HG03095 (cell line): ENCODE results near the gene P2RY6.

Experiments used
- ATAC-seq: cut with Tn5 transposase; IDR thresholded peaks from one replicate; pipeline ENCODE4 v1.9.1; 2021; ENCODE audit warnings: moderate library complexity; ENCODE audit not compliant: unreplicated experiment

The P2RY6 gene

GRCh38 chr11:73331138-73331916 lies 59.2 kb downstream of the P2RY6 start:
- no peak for ATAC-seq

DNA sequence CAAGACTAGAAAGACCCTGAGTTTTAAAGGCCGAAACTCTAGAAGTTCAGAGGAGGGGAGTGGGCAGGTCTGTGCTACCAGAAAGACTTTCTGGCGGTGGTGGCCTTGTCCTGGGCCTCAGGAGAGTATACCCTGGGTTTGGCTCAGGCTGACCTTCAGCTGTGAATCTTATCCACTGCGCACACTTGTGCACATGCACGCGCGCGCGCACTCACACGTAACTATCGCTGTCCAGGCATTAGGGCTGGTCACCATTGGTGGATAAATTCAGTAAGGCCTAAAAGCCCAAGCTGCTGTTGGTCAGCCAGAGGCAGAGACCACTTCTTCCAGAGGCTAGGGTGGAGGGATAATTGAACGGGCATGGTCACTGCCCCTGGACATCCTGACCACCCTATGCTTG lies 61.0 kb downstream of the P2RY6 start:
- no peak for ATAC-seq

DNA sequence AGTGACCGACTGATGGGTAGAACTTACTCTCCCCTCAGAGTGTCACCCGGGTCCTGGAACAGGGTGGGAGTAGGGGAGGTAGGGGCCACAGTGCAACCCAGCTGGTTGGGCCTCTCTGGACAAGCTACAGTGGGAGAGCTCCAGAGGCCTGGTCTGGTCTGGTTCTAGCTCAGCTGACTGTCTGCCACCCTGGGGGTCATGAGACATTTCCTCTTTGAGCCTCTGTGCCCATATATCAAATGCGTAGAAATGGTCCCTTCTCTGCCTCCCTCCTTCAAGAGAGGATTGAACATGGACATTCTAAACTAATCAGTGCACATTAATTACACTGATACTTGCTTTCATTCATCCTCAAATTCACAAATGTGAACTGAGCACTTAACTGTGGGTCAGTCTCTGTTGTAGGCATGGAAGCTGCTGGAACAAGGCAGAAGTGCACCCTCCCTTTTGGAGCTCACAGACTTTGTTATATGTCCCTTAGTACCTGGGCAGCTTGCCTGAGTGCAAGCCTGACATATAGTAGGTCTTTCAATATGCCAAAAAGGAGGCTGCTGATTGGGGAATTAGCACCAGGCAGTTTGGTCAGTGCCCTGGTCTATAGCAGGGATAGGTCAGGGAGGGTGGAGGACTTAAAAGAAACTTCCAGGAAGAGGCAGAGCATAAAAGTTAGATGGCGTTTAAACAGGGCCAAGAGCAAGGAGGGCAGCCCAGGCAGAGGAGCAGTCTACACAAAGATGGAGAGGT lies 61.7 kb downstream of the P2RY6 start:
- no peak for ATAC-seq

GRCh38 chr11:73334384-73335203 lies 62.5 kb downstream of the P2RY6 start:
- ATAC-seq, result no peak

- no peak for ATAC-seq
Measured at GRCh38 chr11:73335204-73335923, 63.2 kb downstream of the P2RY6 start.

- no peak for ATAC-seq
Measured at GRCh38 chr11:73337846-73338245, 65.7 kb downstream of the P2RY6 start.

GRCh38 chr11:73338279-73338678 lies 66.1 kb downstream of the P2RY6 start:
- ATAC-seq, result no peak

DNA sequence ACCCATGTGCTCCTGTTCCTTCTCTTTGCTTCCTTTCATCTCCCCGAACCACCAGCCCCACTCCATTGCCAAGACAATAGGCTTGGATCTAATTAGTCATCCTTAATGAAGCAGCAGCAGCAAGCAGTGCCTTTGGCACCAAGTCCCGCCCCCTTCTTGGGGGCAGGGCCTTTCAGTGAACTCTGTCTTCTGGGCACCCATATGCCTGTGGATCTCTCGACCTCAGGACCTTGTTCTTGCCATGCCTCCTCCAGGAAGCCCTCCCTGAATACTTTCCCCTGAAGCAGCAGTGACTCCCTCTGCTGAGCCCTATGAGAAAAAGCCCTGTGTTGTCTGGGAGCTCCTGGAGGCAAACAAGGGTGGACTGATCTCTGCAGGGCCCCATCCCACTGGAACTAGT lies 68.0 kb downstream of the P2RY6 start:
- ATAC-seq, result no peak

GRCh38 chr11:73342633-73343032 lies 70.5 kb downstream of the P2RY6 start:
- no peak for ATAC-seq

DNA sequence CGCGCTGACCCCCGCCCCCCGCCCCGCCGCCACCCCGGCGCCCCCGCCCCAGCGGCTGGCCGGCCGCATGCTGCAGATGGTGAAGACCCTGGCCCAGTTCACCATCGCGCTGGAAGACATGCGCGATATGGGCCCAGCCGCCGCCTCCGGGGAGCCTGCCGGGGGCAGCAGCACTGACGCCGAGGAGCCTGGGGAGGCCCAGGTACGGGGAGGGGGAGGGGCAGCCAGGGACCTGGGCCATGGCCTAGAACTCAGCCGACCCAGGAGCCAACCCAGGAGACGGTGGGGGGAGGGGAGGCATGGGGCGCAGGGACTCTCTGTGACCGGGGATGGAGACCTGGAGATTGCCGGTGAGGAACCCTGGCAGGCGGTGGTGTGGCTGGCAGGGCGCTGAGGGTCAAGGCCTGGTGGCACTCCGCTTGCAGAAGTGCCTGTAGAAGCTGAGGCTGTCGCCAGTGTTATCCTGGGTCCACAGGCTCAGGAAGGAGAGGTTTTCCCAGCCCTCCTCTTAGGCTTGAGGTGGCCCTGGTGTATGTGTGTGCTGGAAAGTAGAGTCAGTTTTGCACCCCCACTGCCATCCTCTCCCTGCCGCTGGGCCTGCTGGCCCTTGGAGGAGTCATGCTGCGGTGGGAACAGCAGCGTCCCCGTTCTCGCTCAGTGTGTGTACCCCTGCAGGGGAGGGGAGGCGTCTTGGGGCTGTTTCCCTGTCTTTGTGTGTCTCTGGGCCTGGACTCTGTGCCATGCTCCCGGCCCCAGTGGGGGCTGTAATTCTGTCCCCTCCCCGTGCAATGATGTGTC lies 71.1 kb downstream of the P2RY6 start:
- no peak for ATAC-seq

GRCh38 chr11:73344191-73344607 lies 72.1 kb downstream of the P2RY6 start:
- ATAC-seq, result no peak

DNA sequence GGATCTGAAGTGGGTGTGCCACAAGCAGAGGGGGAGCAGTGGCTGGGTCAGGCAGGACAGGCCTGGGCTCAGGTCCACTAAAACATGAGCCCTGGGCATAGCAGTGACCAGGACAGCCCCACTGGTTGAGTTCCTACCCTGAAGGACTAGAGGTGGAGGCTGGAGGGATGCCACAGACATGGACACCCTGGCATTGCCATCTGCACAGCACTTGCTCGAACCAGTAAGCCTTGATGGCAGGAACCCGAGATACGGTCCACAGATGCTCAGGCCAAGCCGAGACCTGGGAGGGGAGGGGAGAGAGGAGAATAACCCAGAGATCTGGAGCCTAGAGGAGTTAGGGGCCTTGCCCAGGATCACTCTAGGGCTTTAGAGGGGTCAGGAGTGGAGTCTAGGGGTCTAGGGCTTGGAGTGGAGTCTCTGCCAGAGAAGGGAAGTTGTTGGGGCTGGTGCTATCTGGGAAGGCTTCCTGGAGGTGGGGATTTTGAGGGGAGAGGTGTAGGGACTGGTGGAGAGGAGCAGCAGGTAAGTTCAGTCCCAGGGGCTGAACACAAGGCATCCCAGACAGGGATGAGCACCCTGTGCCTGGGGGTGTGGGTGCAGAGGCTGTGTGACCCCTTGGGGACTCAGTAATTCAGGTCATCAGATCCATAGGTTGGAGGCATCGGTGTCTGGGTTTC lies 73.5 kb downstream of the P2RY6 start:
- no peak for ATAC-seq

DNA sequence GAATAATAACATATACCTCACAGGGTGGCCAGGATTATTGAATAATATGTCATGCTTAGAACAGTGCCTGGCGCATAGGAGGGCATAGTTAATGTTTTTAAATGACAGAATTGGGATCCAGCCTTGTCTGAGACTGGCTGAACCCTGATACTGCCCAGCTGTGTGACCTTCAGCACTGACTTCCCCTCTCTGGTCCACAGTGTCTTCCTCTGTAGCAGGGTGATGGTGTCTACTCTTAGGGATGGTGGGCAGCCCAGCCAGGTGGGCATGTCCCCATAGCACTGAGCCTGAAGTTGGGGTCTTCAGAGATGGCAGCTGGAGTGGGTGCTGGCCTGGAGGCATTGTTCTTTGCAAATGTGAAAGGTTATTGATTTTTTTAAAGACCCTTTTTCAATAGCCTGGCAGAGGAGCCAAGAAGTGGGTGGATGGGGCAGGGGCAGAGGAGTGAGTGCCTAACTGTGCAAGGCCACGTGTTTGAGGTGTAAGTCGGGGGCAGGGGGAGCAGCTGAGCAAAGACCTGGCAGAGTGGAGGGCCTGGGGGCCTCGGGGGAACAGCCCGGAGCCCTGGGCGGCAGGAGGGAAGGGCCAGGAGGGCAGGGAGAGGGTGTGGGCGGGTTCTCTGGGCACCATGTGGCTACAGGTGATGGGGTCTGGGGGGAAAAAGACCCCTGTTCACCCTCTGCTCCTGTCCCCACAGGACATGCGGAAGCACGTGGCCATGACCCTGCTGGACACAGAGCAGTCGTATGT lies 74.2 kb downstream of the P2RY6 start:
- no peak for ATAC-seq

GRCh38 chr11:73347067-73347466 lies 74.9 kb downstream of the P2RY6 start:
- no peak for ATAC-seq
